Measurements from ENCODE around the gene PLPPR3.

The PLPPR3 gene

GRCh38 chr19:815775-816499 lies 5.8 kb downstream of the PLPPR3 start:
- H3K27ac ChIP-seq (replicated peaks), result no peak overlapping the region
- no peak for DNase-seq (ENCODE audit: low read depth in 1 of 2, low spot score in 1 of 2)
- no peak overlapping the region for H3K4me3 ChIP-seq (replicated peaks; ENCODE audit: insufficient read depth, low read length)
- TF ChIP-seq GABPA (IDR thresholded peaks at IDR 0.05; ENCODE audit: low read depth), result no peak
- TF ChIP-seq CTCF (IDR thresholded peaks at IDR 0.05; ENCODE audit: insufficient read depth, low read length), result no peak
- TF ChIP-seq SPI1 (IDR thresholded peaks at IDR 0.05; ENCODE audit: borderline replicate concordance, low read depth), result no peak
- TF ChIP-seq POLR2AphosphoS5 (IDR thresholded peaks at IDR 0.05; ENCODE audit: low read depth), result no peak; the same call in 1 of the 2 replicates
- TF ChIP-seq, protein P1, sequence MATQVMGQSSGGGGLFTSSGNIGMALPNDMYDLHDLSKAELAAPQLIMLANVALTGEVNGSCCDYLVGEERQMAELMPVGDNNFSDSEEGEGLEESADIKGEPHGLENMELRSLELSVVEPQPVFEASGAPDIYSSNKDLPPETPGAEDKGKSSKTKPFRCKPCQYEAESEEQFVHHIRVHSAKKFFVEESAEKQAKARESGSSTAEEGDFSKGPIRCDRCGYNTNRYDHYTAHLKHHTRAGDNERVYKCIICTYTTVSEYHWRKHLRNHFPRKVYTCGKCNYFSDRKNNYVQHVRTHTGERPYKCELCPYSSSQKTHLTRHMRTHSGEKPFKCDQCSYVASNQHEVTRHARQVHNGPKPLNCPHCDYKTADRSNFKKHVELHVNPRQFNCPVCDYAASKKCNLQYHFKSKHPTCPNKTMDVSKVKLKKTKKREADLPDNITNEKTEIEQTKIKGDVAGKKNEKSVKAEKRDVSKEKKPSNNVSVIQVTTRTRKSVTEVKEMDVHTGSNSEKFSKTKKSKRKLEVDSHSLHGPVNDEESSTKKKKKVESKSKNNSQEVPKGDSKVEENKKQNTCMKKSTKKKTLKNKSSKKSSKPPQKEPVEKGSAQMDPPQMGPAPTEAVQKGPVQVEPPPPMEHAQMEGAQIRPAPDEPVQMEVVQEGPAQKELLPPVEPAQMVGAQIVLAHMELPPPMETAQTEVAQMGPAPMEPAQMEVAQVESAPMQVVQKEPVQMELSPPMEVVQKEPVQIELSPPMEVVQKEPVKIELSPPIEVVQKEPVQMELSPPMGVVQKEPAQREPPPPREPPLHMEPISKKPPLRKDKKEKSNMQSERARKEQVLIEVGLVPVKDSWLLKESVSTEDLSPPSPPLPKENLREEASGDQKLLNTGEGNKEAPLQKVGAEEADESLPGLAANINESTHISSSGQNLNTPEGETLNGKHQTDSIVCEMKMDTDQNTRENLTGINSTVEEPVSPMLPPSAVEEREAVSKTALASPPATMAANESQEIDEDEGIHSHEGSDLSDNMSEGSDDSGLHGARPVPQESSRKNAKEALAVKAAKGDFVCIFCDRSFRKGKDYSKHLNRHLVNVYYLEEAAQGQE (IDR thresholded peaks at IDR 0.05; ENCODE audit: insufficient replicate concordance, low read depth), result no peak
- H3K27me3 ChIP-seq (ENCODE audit: insufficient read depth, poor library complexity, severe bottlenecking), result no peaks in the 10 kb centered on the region

GRCh38 chr19:815079-815774 lies 6.5 kb downstream of the PLPPR3 start:
- no peak for DNase-seq (ENCODE audit: low read depth in 1 of 2, low spot score in 1 of 2)
- H3K4me3 ChIP-seq (replicated peaks; ENCODE audit: insufficient read depth, low read length), result no peak overlapping the region
- H3K27ac ChIP-seq (replicated peaks), result no peak overlapping the region
- TF ChIP-seq POLR2AphosphoS5 (IDR thresholded peaks at IDR 0.05; ENCODE audit: low read depth) (peak; percentile 56), GABPA (IDR thresholded peaks at IDR 0.05; ENCODE audit: low read depth) (no peak), SPI1 (IDR thresholded peaks at IDR 0.05; ENCODE audit: borderline replicate concordance, low read depth) (no peak), CTCF (IDR thresholded peaks at IDR 0.05; ENCODE audit: insufficient read depth, low read length) (no peak)
- TF ChIP-seq, protein P1 (IDR thresholded peaks at IDR 0.05; ENCODE audit: insufficient replicate concordance, low read depth), result no peak
- no peaks in the 10 kb centered on the region for H3K27me3 ChIP-seq (ENCODE audit: insufficient read depth, poor library complexity, severe bottlenecking)

- no peak overlapping the region for H3K27ac ChIP-seq (replicated peaks)
- H3K27me3 ChIP-seq (ENCODE audit: insufficient read depth, poor library complexity, severe bottlenecking), result no peaks in the 10 kb centered on the region
- TF ChIP-seq CTCF (IDR thresholded peaks at IDR 0.05; ENCODE audit: insufficient read depth, low read length) (no peak), POLR2AphosphoS5 (IDR thresholded peaks at IDR 0.05; ENCODE audit: low read depth) (peak; percentile 82)
- H3K4me3 ChIP-seq (replicated peaks; ENCODE audit: insufficient read depth, low read length), result no peak overlapping the region
- peak in 1 of 2 experiments; percentile 63 for DNase-seq (ENCODE audit: low read depth in 1 of 2, low spot score in 1 of 2)
These were observed 7.3 kb downstream of the PLPPR3 start for GRCh38 chr19:814152-815078.
